Hepatocyte (in vitro differentiated cells): ENCODE measurements around the gene PCDH1. TPM values are rescaled to one million over a fixed set of nuclear protein-coding genes. Genes with fewer than 3 reads are reported as not detected.

Source experiments
- DNase-seq: peaks from one replicate; pipeline ENCODE4 v3.0.0-alpha.2; 2016; ENCODE audit warnings: low spot score
- H2AFZ ChIP-seq: fragments of 200-600 bp; sonication (generic); 2 replicates; pipeline ENCODE4 v1.6.0; 2016; ENCODE audit warnings: antibody characterized with exemption, mild to moderate bottlenecking
- H3K27ac ChIP-seq: fragments of 200-600 bp; sonication (generic); 2 replicates; pipeline ENCODE4 v1.5.1; 2016; ENCODE audit warnings: mild to moderate bottlenecking
- H3K27me3 ChIP-seq: fragments of 200-600 bp; sonication (generic); 2 replicates; pipeline ENCODE4 v1.6.1; 2016
- H3K36me3 ChIP-seq: fragments of 200-600 bp; sonication (generic); replicated peaks from 2 replicates; pipeline ENCODE4 v1.5.1; 2016; ENCODE audit warnings: low read depth; ENCODE audit not compliant: insufficient read depth
- H3K4me1 ChIP-seq: fragments of 200-600 bp; sonication (generic); 2 replicates; pipeline ENCODE4 v1.5.1; 2016; ENCODE audit warnings: mild to moderate bottlenecking, moderate library complexity; ENCODE audit not compliant: insufficient read depth
- H3K4me2 ChIP-seq: fragments of 200-600 bp; sonication (generic); 2 replicates; pipeline ENCODE4 v1.6.0; 2016
- H3K4me3 ChIP-seq: fragments of 200-600 bp; sonication (generic); 2 replicates; pipeline ENCODE4 v1.5.1; 2016; ENCODE audit warnings: mild to moderate bottlenecking
- H3K79me2 ChIP-seq: fragments of 200-600 bp; sonication (generic); 2 replicates; pipeline ENCODE4 v1.6.0; 2017; ENCODE audit warnings: mild to moderate bottlenecking
- H3K9me2 ChIP-seq: fragments of 200-600 bp; sonication (generic); replicated peaks from 2 replicates; pipeline ENCODE4 v1.6.0; 2017; ENCODE audit warnings: mild to moderate bottlenecking; ENCODE audit not compliant: insufficient read depth
- H3K9me3 ChIP-seq: fragments of 200-600 bp; sonication (generic); 2 replicates; pipeline ENCODE4 v1.5.1; 2016; ENCODE audit warnings: low read depth, mild to moderate bottlenecking
- H4K20me1 ChIP-seq: fragments of 200-600 bp; sonication (generic); 2 replicates; pipeline ENCODE4 v1.6.0; 2016; ENCODE audit warnings: mild to moderate bottlenecking; ENCODE audit not compliant: insufficient read depth, poor library complexity, severe bottlenecking
- CTCF ChIP-seq: fragments of 200-600 bp; sonication (generic); IDR thresholded peaks from 2 replicates; pipeline ENCODE4 v1.5.1; 2016; ENCODE audit warnings: antibody characterized with exemption, mild to moderate bottlenecking; ENCODE audit not compliant: poor library complexity
- EZH2 ChIP-seq: fragments of 200-600 bp; sonication (generic); IDR thresholded peaks from 2 replicates; pipeline ENCODE4 v1.6.1; 2016; ENCODE audit warnings: antibody characterized with exemption, mild to moderate bottlenecking, borderline replicate concordance
- EZH2phosphoT487 ChIP-seq: fragments of 200-600 bp; sonication (generic); IDR thresholded peaks from one replicate; pipeline ENCODE4 v1.6.1; 2018; ENCODE audit warnings: antibody characterized with exemption, mild to moderate bottlenecking, low read depth, moderate library complexity; ENCODE audit not compliant: unreplicated experiment, severe bottlenecking
- WGBS: methylation state at CpG from one replicate; pipeline ENCODE4 v1.1.6; 2016; ENCODE audit warnings: low lambda C conversion rate; ENCODE audit errors: missing lambda C conversion rate; 5-methylcytosine and 5-hydroxymethylcytosine counted together
- polyA plus RNA-seq: library from polyadenylated mRNA; unstranded; fragments of >200 nt; fragmentation: Nextera tagmentation; extraction: Ambion mirVana; gene quantifications from 2 replicates; pipeline ENCODE4 v1.2.1, GENCODE V29; 2016
- total RNA-seq: library from RNA; depleted of rRNA; stranded (reverse); fragments of >200 nt; gene quantifications from 2 replicates; pipeline ENCODE4 v1.2.3, GENCODE V29; 2014

The PCDH1 gene
- total and polyA plus RNA-seq, 2 experiments from 2014 or later: 8.6 to 10.5 TPM

GRCh38 chr5:141846031-141846430, 32.2 kb downstream of the PCDH1 start:
- H3K36me3 ChIP-seq: no peaks in the 10 kb centered on the region
- TF ChIP-seq EZH2 (no peak), EZH2phosphoT487 (no peak), CTCF (no peak)
- H3K9me3 ChIP-seq: no peaks in the 10 kb centered on the region
- no peak overlapping the region for H3K27ac ChIP-seq
- DNase-seq: peak; percentile 64
- H3K4me2 ChIP-seq: no peak overlapping the region
- H4K20me1 ChIP-seq: no peaks in the 10 kb centered on the region
- no peak overlapping the region for H3K4me3 ChIP-seq
- no peaks in the 10 kb centered on the region for H3K79me2 ChIP-seq
- WGBS: 43% methylated on average over 10 of the region's 10 CpGs
- no peaks in the 10 kb centered on the region for H3K9me2 ChIP-seq
- peaks cover 12% of the 10 kb centered on the region for H3K4me1 ChIP-seq
- H2AFZ ChIP-seq: no peak overlapping the region
- H3K27me3 ChIP-seq: no peaks in the 10 kb centered on the region

- TF ChIP-seq EZH2phosphoT487 (no peak), CTCF (no peak), EZH2 (no peak)
- no peaks in the 10 kb centered on the region for H3K9me2 ChIP-seq
- no peaks in the 10 kb centered on the region for H3K79me2 ChIP-seq
- H3K27me3 ChIP-seq: no peaks in the 10 kb centered on the region
- no peaks in the 10 kb centered on the region for H4K20me1 ChIP-seq
- H2AFZ ChIP-seq: no peak overlapping the region
- H3K4me2 ChIP-seq: no peak overlapping the region
- H3K9me3 ChIP-seq: no peaks in the 10 kb centered on the region
- WGBS: 47% methylated on average over 4 of the region's 7 CpGs
- H3K4me1 ChIP-seq: peaks cover 12% of the 10 kb centered on the region
- no peak for DNase-seq
- no peak overlapping the region for H3K27ac ChIP-seq
- no peak overlapping the region for H3K4me3 ChIP-seq
- no peaks in the 10 kb centered on the region for H3K36me3 ChIP-seq
Measured at GRCh38 chr5:141845371-141845851, 32.8 kb downstream of the PCDH1 start.

DNA sequence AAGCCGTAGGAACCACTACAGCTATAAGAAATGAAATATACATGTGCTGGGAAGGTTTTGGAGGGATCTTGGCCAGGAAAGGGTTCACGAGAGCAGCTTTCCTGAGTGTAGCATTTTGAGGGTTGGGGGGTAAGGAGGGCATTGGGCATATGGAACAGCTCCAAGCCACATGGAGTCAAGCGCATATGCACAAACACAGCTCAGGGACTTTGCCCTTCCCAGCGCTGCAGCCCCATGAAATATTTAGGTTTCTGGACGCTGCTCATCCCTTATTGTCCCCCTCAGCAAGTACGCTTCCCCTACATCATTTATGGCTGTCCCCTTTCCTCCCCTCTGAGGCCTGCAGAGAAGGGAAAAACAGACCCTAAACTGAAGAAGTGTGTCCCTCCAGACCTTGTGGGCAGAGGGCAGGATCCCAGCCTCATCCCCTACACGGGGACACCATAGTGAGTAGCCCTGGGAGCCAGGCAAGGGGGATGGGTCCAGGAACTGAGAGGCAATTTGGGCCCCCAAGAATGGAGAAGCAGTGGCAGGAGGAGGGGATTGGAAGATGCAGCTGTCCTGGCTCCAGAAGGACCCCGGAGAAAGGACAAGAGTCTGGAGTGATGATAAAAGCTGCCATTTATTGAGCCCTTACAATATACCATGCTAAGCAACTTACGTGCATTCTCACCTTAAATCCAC, 33.7 kb downstream of the PCDH1 start:
- H3K9me3 ChIP-seq: no peaks in the 10 kb centered on the region
- no peaks in the 10 kb centered on the region for H3K79me2 ChIP-seq

More for the DNA sequence above, 33.7 kb downstream of the PCDH1 start:
- Histone ChIP-seq H3K4me2 (no peak overlapping the region), H3K27ac (no peak overlapping the region), H3K9me2 (no peaks in the 10 kb centered on the region), H2AFZ (no peak overlapping the region), H3K27me3 (no peaks in the 10 kb centered on the region), H3K4me3 (no peak overlapping the region), H3K4me1 (peaks cover 12% of the 10 kb centered on the region), H4K20me1 (no peaks in the 10 kb centered on the region), H3K36me3 (no peaks in the 10 kb centered on the region)
- DNase-seq: no peak
- TF ChIP-seq EZH2 (no peak), CTCF (no peak), EZH2phosphoT487 (no peak)
- WGBS: 84% methylated on average over 9 of the region's 9 CpGs
